GM10847 (cell line): Measurements from ENCODE around the gene NCKIPSD.

Experiments
- POLR2A ChIP-seq: IDR thresholded peaks from 2 replicates; pipeline ENCODE4 v1.6.1; 2011; ENCODE audit not compliant: insufficient read length; ENCODE audit errors: extremely low read depth

Gene NCKIPSD

GRCh38 chr3:48681974-48682610 is 3.6 kb downstream of the NCKIPSD start:
- no peak for TF ChIP-seq POLR2A

GRCh38 chr3:48681541-48681880 is 4.2 kb downstream of the NCKIPSD start:
- no peak for TF ChIP-seq POLR2A

- TF ChIP-seq POLR2A, result no peak
Observed at GRCh38 chr3:48680811-48681540, 4.7 kb downstream of the NCKIPSD start.

- no peak for TF ChIP-seq POLR2A
Observed at GRCh38 chr3:48679411-48680391, 6.0 kb downstream of the NCKIPSD start.

GRCh38 chr3:48678566-48679380 is 6.9 kb downstream of the NCKIPSD start:
- TF ChIP-seq POLR2A, result no peak

GRCh38 chr3:48678056-48678455 is 7.7 kb downstream of the NCKIPSD start:
- no peak for TF ChIP-seq POLR2A

GRCh38 chr3:48674505-48674904 is 11.2 kb downstream of the NCKIPSD start:
- no peak for TF ChIP-seq POLR2A

- no peak for TF ChIP-seq POLR2A
Observed at GRCh38 chr3:48672522-48672921, 13.2 kb downstream of the NCKIPSD start.

GRCh38 chr3:48664929-48665328 is 20.8 kb downstream of the NCKIPSD start:
- TF ChIP-seq POLR2A, result no peak

GRCh38 chr3:48664313-48664644 is 21.4 kb downstream of the NCKIPSD start:
- TF ChIP-seq POLR2A, result no peak

GRCh38 chr3:48663489-48664312 is 22.0 kb downstream of the NCKIPSD start:
- TF ChIP-seq POLR2A, result peak; percentile 38

- no peak for TF ChIP-seq POLR2A
Observed at GRCh38 chr3:48662753-48663488, 22.8 kb downstream of the NCKIPSD start, which contains the start of gene CELSR3. Gene CELSR3, minus strand, starts transcription at chr3:48662886. Its CDS starts 252 bp downstream, at chr3:48662634.

- no peak for TF ChIP-seq POLR2A
Observed at GRCh38 chr3:48662145-48662752, 23.5 kb downstream of the NCKIPSD start.
